ENCODE data around the gene RGS7. TPM values are rescaled to one million over a fixed set of nuclear protein-coding genes. Genes with fewer than 3 reads are reported as not detected.
"Not testable (repeated sequence)": the region's sequence is repeated elsewhere in the genome, so short reads cannot be mapped to it uniquely, and the experiment has no call there.

The RGS7 gene
- total RNA-seq, 1 experiment from 2014 or later = 1.0 TPM

DNA sequence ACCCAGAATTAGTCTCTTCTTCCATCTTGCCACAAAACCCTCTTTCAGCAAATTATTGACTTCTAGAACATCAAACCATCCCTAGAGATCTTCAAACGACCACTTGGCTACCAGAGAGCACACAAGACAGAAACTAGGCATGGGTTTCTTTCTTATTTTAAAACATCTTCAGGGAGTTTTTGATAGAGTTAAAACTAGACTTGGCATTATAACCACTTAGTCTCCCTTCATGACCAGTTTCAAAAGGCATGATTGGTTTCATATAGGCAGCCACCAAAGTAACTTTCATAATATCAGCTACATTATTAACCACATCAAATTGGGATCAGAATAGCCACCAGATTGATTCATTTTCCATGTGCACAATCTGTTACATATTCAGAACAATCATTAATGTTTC is 376.7 kb downstream of the RGS7 start:
- CTCF ChIA-PET = no interaction called here
- TF ChIP-seq, protein P1, sequence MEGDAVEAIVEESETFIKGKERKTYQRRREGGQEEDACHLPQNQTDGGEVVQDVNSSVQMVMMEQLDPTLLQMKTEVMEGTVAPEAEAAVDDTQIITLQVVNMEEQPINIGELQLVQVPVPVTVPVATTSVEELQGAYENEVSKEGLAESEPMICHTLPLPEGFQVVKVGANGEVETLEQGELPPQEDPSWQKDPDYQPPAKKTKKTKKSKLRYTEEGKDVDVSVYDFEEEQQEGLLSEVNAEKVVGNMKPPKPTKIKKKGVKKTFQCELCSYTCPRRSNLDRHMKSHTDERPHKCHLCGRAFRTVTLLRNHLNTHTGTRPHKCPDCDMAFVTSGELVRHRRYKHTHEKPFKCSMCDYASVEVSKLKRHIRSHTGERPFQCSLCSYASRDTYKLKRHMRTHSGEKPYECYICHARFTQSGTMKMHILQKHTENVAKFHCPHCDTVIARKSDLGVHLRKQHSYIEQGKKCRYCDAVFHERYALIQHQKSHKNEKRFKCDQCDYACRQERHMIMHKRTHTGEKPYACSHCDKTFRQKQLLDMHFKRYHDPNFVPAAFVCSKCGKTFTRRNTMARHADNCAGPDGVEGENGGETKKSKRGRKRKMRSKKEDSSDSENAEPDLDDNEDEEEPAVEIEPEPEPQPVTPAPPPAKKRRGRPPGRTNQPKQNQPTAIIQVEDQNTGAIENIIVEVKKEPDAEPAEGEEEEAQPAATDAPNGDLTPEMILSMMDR (IDR thresholded peaks at IDR 0.05; ENCODE audit: unreplicated experiment) = no peak
- no peaks in the 10 kb centered on the region for H3K27me3 Mint-ChIP-seq (ENCODE audit: unreplicated experiment)
- H3K4me3 Mint-ChIP-seq (ENCODE audit: low read depth, unreplicated experiment) = no peak overlapping the region
- no peaks in the 10 kb centered on the region for H3K9me3 Mint-ChIP-seq (ENCODE audit: low read depth, unreplicated experiment)
- H3K27ac Mint-ChIP-seq (ENCODE audit: unreplicated experiment) = no peak overlapping the region
- DNase-seq = no peak
- H3K36me3 Mint-ChIP-seq (ENCODE audit: insufficient read depth, unreplicated experiment) = no peaks in the 10 kb centered on the region
- H3K4me1 Mint-ChIP-seq (ENCODE audit: low read depth, unreplicated experiment) = peaks cover 10% of the 10 kb centered on the region
- intact Hi-C loops (cut with micrococcal nuclease; ENCODE audit: unreplicated experiment) = loop anchor here (5.0 kb wide), 2 partner anchors 177 to 357 kb away; no protein-coding TSS in a partner anchor
- BruUV-seq (replicated peaks) = no TSS peak

- TF ChIP-seq, protein P1 (IDR thresholded peaks at IDR 0.05; ENCODE audit: unreplicated experiment) = no peak
- CTCF ChIA-PET = no interaction called here
- Mint-ChIP-seq H3K27me3 (ENCODE audit: unreplicated experiment) (no peaks in the 10 kb centered on the region), H3K4me3 (ENCODE audit: low read depth, unreplicated experiment) (no peak overlapping the region), H3K27ac (ENCODE audit: unreplicated experiment) (no peak overlapping the region), H3K4me1 (ENCODE audit: low read depth, unreplicated experiment) (no peaks in the 10 kb centered on the region), H3K9me3 (ENCODE audit: low read depth, unreplicated experiment) (peaks cover 2% of the 10 kb centered on the region), H3K36me3 (ENCODE audit: insufficient read depth, unreplicated experiment) (no peaks in the 10 kb centered on the region)
- no peak for DNase-seq
- BruUV-seq (replicated peaks) = no TSS peak
- intact Hi-C loops (cut with micrococcal nuclease; ENCODE audit: unreplicated experiment) = no loop called here
These were observed 380.3 kb downstream of the RGS7 start for GRCh38 chr1:240976685-240977084.

DNA sequence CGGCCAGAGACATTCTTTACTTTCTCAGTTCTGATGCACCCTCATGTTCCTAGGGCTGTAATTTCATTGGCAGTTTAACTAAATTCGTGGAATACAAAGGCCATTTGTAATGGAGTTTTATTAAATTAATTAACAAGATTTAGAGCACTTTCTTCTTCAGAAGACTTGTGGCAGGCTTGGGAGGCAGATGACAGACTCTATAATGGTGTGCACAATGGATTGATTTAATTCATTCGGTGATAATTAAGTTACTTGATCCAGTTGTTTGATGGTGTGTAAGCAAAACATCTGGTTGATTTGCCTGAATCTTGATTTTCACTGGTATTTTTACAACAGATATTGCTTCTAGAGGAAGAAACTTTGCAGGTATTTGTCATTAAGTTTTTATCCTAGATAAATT is 383.1 kb downstream of the RGS7 start:
- no peak overlapping the region for H3K4me3 Mint-ChIP-seq (ENCODE audit: low read depth, unreplicated experiment)
- no peak overlapping the region for H3K27ac Mint-ChIP-seq (ENCODE audit: unreplicated experiment)
- intact Hi-C loops (cut with micrococcal nuclease; ENCODE audit: unreplicated experiment) = no loop called here
- no TSS peak for BruUV-seq (replicated peaks)
- no peaks in the 10 kb centered on the region for H3K36me3 Mint-ChIP-seq (ENCODE audit: insufficient read depth, unreplicated experiment)
- H3K27me3 Mint-ChIP-seq (ENCODE audit: unreplicated experiment) = no peaks in the 10 kb centered on the region
- CTCF ChIA-PET = no interaction called here
- DNase-seq = no peak
- no peaks in the 10 kb centered on the region for H3K4me1 Mint-ChIP-seq (ENCODE audit: low read depth, unreplicated experiment)
- TF ChIP-seq, protein P1 (IDR thresholded peaks at IDR 0.05; ENCODE audit: unreplicated experiment) = no peak
- H3K9me3 Mint-ChIP-seq (ENCODE audit: low read depth, unreplicated experiment) = peaks cover 2% of the 10 kb centered on the region

DNA sequence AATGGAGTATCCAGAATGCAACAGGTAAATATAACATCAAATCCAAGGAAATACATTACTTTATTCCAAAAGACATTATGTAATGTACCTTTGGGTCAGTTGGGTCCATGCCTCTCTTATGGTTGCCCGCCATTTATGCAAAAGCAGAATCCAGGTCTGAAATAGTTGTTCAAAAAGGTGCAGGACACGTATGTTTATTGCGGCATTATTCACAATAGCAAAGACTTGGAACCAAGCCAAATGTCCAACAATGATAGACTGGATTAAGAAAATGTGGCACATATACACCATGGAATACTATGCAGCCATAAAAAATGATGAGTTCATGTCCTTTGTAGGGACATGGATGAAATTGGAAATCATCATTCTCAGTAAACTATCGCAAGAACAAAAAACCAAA is 384.9 kb downstream of the RGS7 start:
- BruUV-seq (replicated peaks); H3K4me3 Mint-ChIP-seq (ENCODE audit: low read depth, unreplicated experiment); intact Hi-C loops (cut with micrococcal nuclease; ENCODE audit: unreplicated experiment); H3K27ac Mint-ChIP-seq (ENCODE audit: unreplicated experiment); H3K36me3 Mint-ChIP-seq (ENCODE audit: insufficient read depth, unreplicated experiment); H3K9me3 Mint-ChIP-seq (ENCODE audit: low read depth, unreplicated experiment); H3K4me1 Mint-ChIP-seq (ENCODE audit: low read depth, unreplicated experiment); DNase-seq; CTCF ChIA-PET; H3K27me3 Mint-ChIP-seq (ENCODE audit: unreplicated experiment): not testable (repeated sequence)

DNA sequence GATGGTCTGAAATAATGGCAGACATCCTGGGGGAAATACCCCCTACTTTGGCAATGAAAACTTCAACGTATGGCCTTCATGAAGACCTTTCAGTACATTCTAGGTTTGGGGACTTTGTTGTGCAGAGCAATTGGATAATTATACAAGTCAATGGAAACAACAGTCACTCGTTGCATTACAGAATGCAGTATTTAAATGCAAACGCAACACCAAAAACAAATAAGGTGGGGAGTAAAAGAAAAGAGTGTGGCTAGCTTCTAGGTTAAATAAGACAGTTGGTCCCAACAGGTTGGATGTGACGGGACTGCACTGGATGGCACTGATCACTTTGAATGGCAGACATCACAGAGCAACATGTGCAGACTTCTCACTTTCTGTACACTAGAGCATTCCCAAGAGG is 386.8 kb downstream of the RGS7 start:
- peaks cover 2% of the 10 kb centered on the region for H3K9me3 Mint-ChIP-seq (ENCODE audit: low read depth, unreplicated experiment)
- TF ChIP-seq, protein P1 (IDR thresholded peaks at IDR 0.05; ENCODE audit: unreplicated experiment) = no peak
- no peak for DNase-seq
- no peaks in the 10 kb centered on the region for H3K27me3 Mint-ChIP-seq (ENCODE audit: unreplicated experiment)
- H3K27ac Mint-ChIP-seq (ENCODE audit: unreplicated experiment) = no peak overlapping the region
- no peak overlapping the region for H3K4me3 Mint-ChIP-seq (ENCODE audit: low read depth, unreplicated experiment)
- CTCF ChIA-PET = no interaction called here
- H3K4me1 Mint-ChIP-seq (ENCODE audit: low read depth, unreplicated experiment) = no peaks in the 10 kb centered on the region
- no peaks in the 10 kb centered on the region for H3K36me3 Mint-ChIP-seq (ENCODE audit: insufficient read depth, unreplicated experiment)
- intact Hi-C loops (cut with micrococcal nuclease; ENCODE audit: unreplicated experiment) = no loop called here
- no TSS peak for BruUV-seq (replicated peaks)

Data from Calu3 (cell line).